H1 (cell line): ENCODE results near the gene ZFPL1. TPM values are rescaled to one million over a fixed set of nuclear protein-coding genes. Genes with fewer than 3 reads are reported as not detected.

Experiments
- CTCF ChIA-PET: fragments of 300-600 bp; sonication (Branson Sonifier 250); formaldehyde crosslinking; loops from one replicate; lab custom pipeline; 2021; ENCODE audit not compliant: partially characterized antibody; lab: Charles Lee
- POLR2A ChIA-PET: fragments of 300-600 bp; sonication (Branson Sonifier 250); formaldehyde crosslinking; loops from one replicate; lab custom pipeline; 2021; ENCODE audit warnings: inconsistent platforms; ENCODE audit not compliant: partially characterized antibody; lab: Charles Lee
- DNase-seq, 2 experiments: peaks; one replicate each; pipeline versions ENCODE4 v3.0.0 to v3.0.0-alpha.2; 2010 to 2022; ENCODE audit warnings: low spot score in 2 of 2, low read depth in 1 of 2, mixed read lengths in 1 of 2
- FAIRE-seq: peaks from 2 replicates; lab custom pipeline; 2011; peaks lifted over from hg19 to GRCh38; lab: Jason Lieb, UNC
- H2AFZ ChIP-seq: 2 replicates; pipeline ENCODE4 v1.8.1; 2012; ENCODE audit warnings: low read length, inconsistent platforms
- H2AK5ac ChIP-seq: 2 replicates; pipeline ENCODE4 v1.6.1; 2013; ENCODE audit warnings: low read depth, low read length
- H2BK120ac ChIP-seq: replicated peaks from 2 replicates; pipeline ENCODE3; 2013; ENCODE audit warnings: low read depth, low read length, inconsistent platforms
- H2BK12ac ChIP-seq: 2 replicates; pipeline ENCODE4 v1.6.1; 2013; ENCODE audit warnings: low read depth, low read length
- H2BK15ac ChIP-seq: 2 replicates; pipeline ENCODE4 v1.6.1; 2013; ENCODE audit warnings: low read length
- H2BK20ac ChIP-seq: 2 replicates; pipeline ENCODE4 v1.6.1; 2013; ENCODE audit warnings: low read length
- H2BK5ac ChIP-seq: 2 replicates; pipeline ENCODE4 v1.6.1; 2013; ENCODE audit warnings: low read depth, low read length
- H3K14ac ChIP-seq: 2 replicates; pipeline ENCODE4 v1.6.1; 2013; ENCODE audit warnings: inconsistent platforms; ENCODE audit not compliant: insufficient read length
- H3K18ac ChIP-seq: 2 replicates; pipeline ENCODE4 v1.6.1; 2013; ENCODE audit warnings: low read length; ENCODE audit errors: extremely low read depth
- H3K23ac ChIP-seq: 2 replicates; pipeline ENCODE4 v1.6.1; 2013; ENCODE audit warnings: inconsistent platforms; ENCODE audit not compliant: insufficient read length
- H3K23me2 ChIP-seq: 2 replicates; pipeline ENCODE4 v1.6.1; 2013; ENCODE audit warnings: low read depth, low read length
- H3K27ac ChIP-seq: 2 replicates; pipeline ENCODE4 v1.6.1; 2011; ENCODE audit warnings: low read depth, low read length, inconsistent platforms
- H3K27me3 ChIP-seq, 4 experiments: replicated peaks in 1 of 4; 1 replicate in 1 of 4; 2 replicates in 3 of 4; pipeline versions ENCODE4 v1.6.1 to v1.8.1; 2011 to 2013; ENCODE audit warnings: low read length in 3 of 4, mild to moderate bottlenecking in 3 of 4, inconsistent platforms in 2 of 4, mixed read lengths in 2 of 4, moderate library complexity in 1 of 4; ENCODE audit not compliant: control insufficient read depth in 3 of 4, insufficient read depth in 3 of 4; ENCODE audit errors: extremely low read depth in 1 of 4
- H3K36me3 ChIP-seq, 4 experiments: 2 replicates each; pipeline versions ENCODE4 v1.6.1 to v1.8.1; 2011 to 2013; ENCODE audit warnings: mild to moderate bottlenecking in 4 of 4, low read length in 3 of 4, moderate library complexity in 2 of 4, control low read depth in 1 of 4, inconsistent platforms in 1 of 4; ENCODE audit not compliant: insufficient read depth in 4 of 4, control insufficient read depth in 2 of 4
- H3K4ac ChIP-seq: replicated peaks from 2 replicates; pipeline ENCODE3; 2013; ENCODE audit warnings: low read length, low read depth, mixed read lengths, inconsistent platforms; ENCODE audit not compliant: insufficient read length
- H3K4me1 ChIP-seq, 4 experiments: replicated peaks in 1 of 4; 1 replicate in 1 of 4; 2 replicates in 3 of 4; pipeline versions ENCODE4 v1.6.1 to v1.8.1; 2011 to 2013; ENCODE audit warnings: low read length in 3 of 4, inconsistent platforms in 2 of 4, mixed read lengths in 1 of 4; ENCODE audit not compliant: insufficient read depth in 4 of 4, control insufficient read depth in 3 of 4
- H3K4me2 ChIP-seq, 2 experiments: 2 replicates each; pipeline versions ENCODE4 v1.6.1 to v1.8.1; 2011 to 2013; ENCODE audit warnings: low read depth in 2 of 2, low read length in 2 of 2, control low read depth in 1 of 2, inconsistent platforms in 1 of 2, mild to moderate bottlenecking in 1 of 2; ENCODE audit not compliant: insufficient read depth in 1 of 2
- H3K4me3 ChIP-seq, 4 experiments: fragments of 200-600, 300-600 bp in 1 of 4; sonication (generic), shearing (Covaris generic), sonication (Bioruptor Twin) in 1 of 4; 2 replicates each; pipeline versions ENCODE4 v1.5.1 to v1.8.1; 2011 to 2016; ENCODE audit warnings: low read length in 4 of 4, low read depth in 3 of 4, control low read depth in 2 of 4, inconsistent platforms in 2 of 4, mild to moderate bottlenecking in 2 of 4, mixed read lengths in 1 of 4, moderate library complexity in 1 of 4; ENCODE audit not compliant: insufficient read depth in 2 of 4; ENCODE audit errors: extremely low read depth in 1 of 4
- H3K56ac ChIP-seq: replicated peaks from 2 replicates; pipeline ENCODE3; 2013; ENCODE audit warnings: low read depth, mild to moderate bottlenecking, mixed read lengths, low read length, inconsistent platforms; ENCODE audit not compliant: insufficient read length
- H3K79me1 ChIP-seq: 2 replicates; pipeline ENCODE4 v1.6.1; 2013; ENCODE audit warnings: low read depth, low read length, control low read depth
- H3K79me2 ChIP-seq, 2 experiments: 2 replicates each; pipeline versions ENCODE4 v1.6.1 to v1.8.1; 2012 to 2013; ENCODE audit warnings: low read length in 2 of 2, mild to moderate bottlenecking in 2 of 2, inconsistent platforms in 1 of 2; ENCODE audit not compliant: insufficient read depth in 2 of 2, control insufficient read depth in 1 of 2
- H3K9ac ChIP-seq, 4 experiments: replicated peaks in 1 of 4; 1 replicate in 1 of 4; 2 replicates in 3 of 4; pipeline versions ENCODE4 v1.6.1 to v1.8.1; 2011 to 2013; ENCODE audit warnings: low read depth in 3 of 4, low read length in 3 of 4, control low read depth in 2 of 4, mild to moderate bottlenecking in 2 of 4, moderate library complexity in 2 of 4, inconsistent platforms in 1 of 4; ENCODE audit errors: extremely low read depth in 1 of 4
- H3K9me3 ChIP-seq, 2 experiments: 2 replicates each; pipeline versions ENCODE4 v1.6.1 to v1.8.1; 2012 to 2013; ENCODE audit warnings: mild to moderate bottlenecking in 2 of 2, moderate library complexity in 2 of 2, control low read depth in 1 of 2, inconsistent platforms in 1 of 2, low read depth in 1 of 2, low read length in 1 of 2, mixed read lengths in 1 of 2; ENCODE audit not compliant: insufficient read depth in 2 of 2
- H4K20me1 ChIP-seq, 2 experiments: replicated peaks in 1 of 2; 2 replicates each; pipeline versions ENCODE3 to v1.8.1; 2011 to 2013; ENCODE audit warnings: inconsistent platforms in 2 of 2, low read length in 2 of 2, mild to moderate bottlenecking in 1 of 2; ENCODE audit not compliant: insufficient read depth in 2 of 2, control insufficient read depth in 1 of 2
- H4K5ac ChIP-seq: 2 replicates; pipeline ENCODE4 v1.6.1; 2013; ENCODE audit warnings: low read length, low read depth, mixed read lengths, inconsistent platforms; ENCODE audit not compliant: insufficient read length
- H4K8ac ChIP-seq: 2 replicates; pipeline ENCODE4 v1.8.0; 2013; ENCODE audit warnings: mild to moderate bottlenecking, moderate library complexity, low read length, inconsistent platforms; ENCODE audit not compliant: insufficient read depth; ENCODE audit errors: extremely low read depth
- H4K91ac ChIP-seq: replicated peaks from 2 replicates; pipeline ENCODE3; 2013; ENCODE audit warnings: low read length, mixed read lengths, inconsistent platforms; ENCODE audit not compliant: insufficient read length
- ATF2 ChIP-seq: IDR thresholded peaks from 2 replicates; pipeline ENCODE4 v1.6.1; 2012; ENCODE audit warnings: low read length, inconsistent platforms
- CHD1 ChIP-seq: IDR thresholded peaks from 2 replicates; pipeline ENCODE4 v1.6.1; 2012; ENCODE audit warnings: low read depth, low read length, improper control_type of control experiment
- CTBP2 ChIP-seq: IDR thresholded peaks from 2 replicates; pipeline ENCODE4 v1.7.0; 2011; ENCODE audit warnings: borderline replicate concordance, mild to moderate bottlenecking, moderate library complexity, mixed read lengths, low read length; ENCODE audit not compliant: insufficient read depth, insufficient read length
- HDAC6 ChIP-seq: IDR thresholded peaks from one replicate; pipeline ENCODE4 v1.7.1; 2012; ENCODE audit warnings: low read depth, mild to moderate bottlenecking, inconsistent platforms, low read length, moderate library complexity
- SP1 ChIP-seq: IDR thresholded peaks from 2 replicates; pipeline ENCODE4 v1.6.1; 2011; ENCODE audit warnings: low read depth, low read length
- WGBS, 2 experiments: shearing (Covaris generic) in 1 of 2; methylation state at CpG; one replicate each; pipeline versions ENCODE4 v1.1.6 to v1.1.7; 2013 to 2015; ENCODE audit warnings: low lambda C conversion rate in 2 of 2, mixed read lengths in 2 of 2, inconsistent platforms in 1 of 2, low coverage in 1 of 2, missing lambda C conversion rate in 1 of 2; ENCODE audit not compliant: insufficient replicate concordance in 2 of 2, insufficient coverage in 1 of 2, insufficient read length in 1 of 2; ENCODE audit errors: extremely low coverage in 1 of 2, missing lambda C conversion rate in 1 of 2; 5-methylcytosine and 5-hydroxymethylcytosine counted together
- polyA plus RNA-seq, 7 experiments: library from polyadenylated mRNA; depleted of rRNA in 3 of 7; stranded (reverse) in 5 of 7; unstranded in 2 of 7; fragments of >200 nt in 5 of 7; fragments of 200-250 nt in 2 of 7; gene quantifications; 1 replicate in 5 of 7; 2 replicates in 1 of 7; 4 replicates in 1 of 7; pipeline versions ENCODE4 v1.2.1 to v1.2.3, GENCODE V29; 2011 to 2013; ENCODE audit warnings: missing spikeins in 2 of 7, mixed read lengths in 2 of 7
- total RNA-seq: library from RNA; stranded (reverse); fragmentation: NEBNext Ultra II Directional; extraction: Animal tissue kit (Norgen Biotek cat#: 25700); gene quantifications from 2 replicates; pipeline ENCODE4 v1.2.1, GENCODE V29; 2021

Gene ZFPL1
- total and polyA plus RNA-seq, 2 of the 8 experiments (the other 6 are each of a cell fraction or from before 2014, with no cell fraction given), result 21.5 to 76.8 TPM

GRCh38 chr11:65127473-65128181 is 43.6 kb downstream of the ZFPL1 start:
- Histone ChIP-seq H3K4me3 (no peak overlapping the region), H2BK120ac (no peak overlapping the region), H4K91ac (no peak overlapping the region), H3K56ac (no peak overlapping the region), H2AK5ac (no peak overlapping the region), H4K8ac (no peak overlapping the region), H3K9ac (no peak overlapping the region), H3K27ac (no peak overlapping the region), H3K79me1 (peaks cover 4% of the 10 kb centered on the region; the same call in 1 of the 2 replicates), H2BK15ac (no peak overlapping the region), H2BK20ac (no peak overlapping the region), H3K36me3 (peaks cover 19 to 66% (median 57%) of the 10 kb centered on the region in 4 experiments), H4K5ac (no peak overlapping the region), H3K4ac (no peak overlapping the region), H3K23ac (no peak overlapping the region), H3K4me1 (no peaks in the 10 kb centered on the region), H2BK12ac (no peak overlapping the region), H4K20me1 (peaks cover 0 to 12% of the 10 kb centered on the region in 2 experiments), H3K9me3 (no peaks in the 10 kb centered on the region), H3K4me2 (no peak overlapping the region), H3K27me3 (no peaks in the 10 kb centered on the region), H3K18ac (no peak overlapping the region), H3K79me2 (peaks cover 0 to 17% of the 10 kb centered on the region in 2 experiments; a peak in 3 of 4 replicates), H2BK5ac (no peak overlapping the region), H3K14ac (no peak overlapping the region), H3K23me2 (no peaks in the 10 kb centered on the region; the same call in 1 of the 2 replicates), H2AFZ (no peak overlapping the region)
- ChIA-PET CTCF (interaction anchor here (0.6 to 9.5 kb wide), 7 partner anchors 9 to 201 kb away, joined by 3 to 71 read pairs (median 3); partner anchors contain the start of genes CAPN1 and TM7SF2), POLR2A (interaction anchor here (0.9 to 15.8 kb wide), 9 partner anchors 9 to 243 kb away, joined by 3 to 305 read pairs (median 4); partner anchors contain the start of genes FAU, MRPL49, SPDYC and SYVN1)
- FAIRE-seq, result no peak
- no peak for DNase-seq
- 87% methylated on average over 9 of the region's 12 CpGs; no CpG with 5 or more reads in 1 of the 2 experiments for WGBS, 2 experiments
- TF ChIP-seq HDAC6, result no peak
- no peak for TF ChIP-seq ATF2
- TF ChIP-seq CHD1, result no peak
- TF ChIP-seq CTBP2, result no peak
- TF ChIP-seq SP1, result no peak
